ENCODE data around the gene CATSPERB.

GRCh38 chr14:91575469-91576208, 156.2 kb downstream of the CATSPERB start:
- TF ChIP-seq CTCF (IDR thresholded peaks at IDR 0.05) (no peak), POLR2A (IDR thresholded peaks at IDR 0.05) (no peak), POLR2AphosphoS5 (IDR thresholded peaks at IDR 0.05) (no peak), EP300 (IDR thresholded peaks at IDR 0.05) (no peak)
